ENCODE measurements around the gene CAPRIN1. TPM values are rescaled to one million over a fixed set of nuclear protein-coding genes. Genes with fewer than 3 reads are reported as not detected.
A peak's percentile ranks its signal among the peaks of the same experiment; 100 is the strongest.

Gene CAPRIN1
- polyA plus RNA-seq, 1 of the 3 experiments (the other 2 are of a cell fraction) = 67.1 TPM

DNA sequence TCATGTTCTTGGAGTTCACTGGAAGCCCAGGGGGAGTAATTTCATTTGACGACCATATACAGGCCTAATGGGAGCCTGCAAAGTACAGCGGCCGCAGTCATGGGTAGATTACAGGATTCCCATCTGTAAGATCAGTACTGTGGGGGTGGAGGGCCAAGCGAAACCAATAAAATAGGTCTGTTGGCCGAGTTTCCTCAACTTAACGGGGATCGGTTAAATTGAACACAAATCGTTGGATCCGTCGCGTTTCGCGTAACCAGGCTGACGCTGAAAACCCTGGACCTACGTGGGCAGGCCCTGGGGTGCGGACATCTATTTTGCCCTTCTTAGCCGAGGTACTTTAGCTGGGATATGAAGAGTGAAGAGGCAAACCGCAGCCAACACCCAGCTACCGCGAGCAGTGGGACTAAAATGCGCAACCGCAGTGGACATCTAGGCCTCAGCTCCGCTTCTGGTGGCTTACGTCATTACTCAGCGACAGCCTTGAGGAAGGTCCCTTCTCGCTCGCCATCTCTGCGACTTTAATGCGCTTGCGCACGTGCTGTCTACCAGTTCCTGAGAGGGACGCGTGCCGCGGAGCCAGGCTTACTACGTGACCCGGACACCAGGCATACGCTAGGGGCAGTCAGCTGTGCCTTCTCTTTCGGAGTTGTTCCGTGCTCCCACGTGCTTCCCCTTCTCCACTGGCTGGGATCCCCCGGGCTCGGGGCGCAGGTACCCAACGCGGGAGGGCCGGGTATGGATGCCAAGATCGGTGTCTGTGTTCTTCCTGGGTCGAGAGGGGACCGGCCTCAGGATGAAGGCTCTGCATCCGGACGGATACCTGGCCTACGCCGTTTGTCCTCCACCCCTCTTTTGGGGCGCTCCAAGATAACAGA is 53.8 kb downstream of the CAPRIN1 start, which contains the start of gene NAT10 (continued):
- TF ChIP-seq ZBTB33 (IDR thresholded peaks at IDR 0.05; ENCODE audit: borderline replicate concordance, low read depth) (peak; percentile 93), NRF1 (IDR thresholded peaks at IDR 0.05; ENCODE audit: low read depth, low read length) (peak; percentile 89)

GRCh38 chr11:34105957-34106504 is 54.5 kb downstream of the CAPRIN1 start:
- Histone ChIP-seq H3K27ac (ENCODE audit: low read depth in 2 of 2, low read length in 1 of 2) (peak overlapping the region; percentile 89 to 98), H3K27me3 (ENCODE audit: insufficient read depth) (no peaks in the 10 kb centered on the region), H3K9me3 (no peaks in the 10 kb centered on the region), H3F3A (replicated peaks; ENCODE audit: insufficient read depth) (peaks cover 40% of the 10 kb centered on the region), H3K79me2 (ENCODE audit: insufficient read depth) (peaks cover 36% of the 10 kb centered on the region), H3K4me2 (peak overlapping the region; percentile 94), H4K20me1 (ENCODE audit: insufficient read depth) (no peaks in the 10 kb centered on the region), H2AFZ (ENCODE audit: low read depth) (peak overlapping the region; percentile 45; the same call in 1 of the 2 replicates), H3K9me2 (no peaks in the 10 kb centered on the region), H3K4me1 (ENCODE audit: control insufficient read depth in 1 of 2, insufficient read depth in 2 of 2, low read depth in 1 of 2, low read length in 1 of 2) (peaks cover 13 to 19% of the 10 kb centered on the region in 2 experiments; a peak in 3 of 4 replicates), H3K4me3 (ENCODE audit: low read depth in 2 of 2, low read length in 1 of 2) (peak overlapping the region; percentile 89 to 97), H3K9ac (peak overlapping the region; percentile 88), H3K36me3 (replicated peaks in 1 of 2; ENCODE audit: control insufficient read depth in 1 of 2, insufficient read depth in 2 of 2, low read length in 1 of 2) (peaks cover 48 to 50% of the 10 kb centered on the region in 2 experiments)
- 0 out of 2 replicates have a peak, but pooled peaks have one; percentile 8 for TF ChIP-seq YY1 (IDR thresholded peaks at IDR 0.05; ENCODE audit: low read depth)
- TF ChIP-seq EZH2phosphoT487 (IDR thresholded peaks at IDR 0.05; ENCODE audit: borderline replicate concordance, low read depth) = no peak
- ChIA-PET POLR2A (interaction anchor here (0.6 to 1.7 kb wide), 6 partner anchors 15 to 68 kb away, joined by 3 to 16 read pairs (median 4); partner anchors contain the start of gene CAPRIN1), CTCF (interaction anchor here (0.7 to 1.6 kb wide), 8 partner anchors 55 to 297 kb away, joined by 3 to 13 read pairs (median 3); partner anchors contain the start of genes ABTB2 and CAPRIN1)
- WGBS (ENCODE audit: low lambda C conversion rate) = 0% methylated on average over 7 of the region's 17 CpGs
- peak; percentile 21 for DNase-seq

DNA sequence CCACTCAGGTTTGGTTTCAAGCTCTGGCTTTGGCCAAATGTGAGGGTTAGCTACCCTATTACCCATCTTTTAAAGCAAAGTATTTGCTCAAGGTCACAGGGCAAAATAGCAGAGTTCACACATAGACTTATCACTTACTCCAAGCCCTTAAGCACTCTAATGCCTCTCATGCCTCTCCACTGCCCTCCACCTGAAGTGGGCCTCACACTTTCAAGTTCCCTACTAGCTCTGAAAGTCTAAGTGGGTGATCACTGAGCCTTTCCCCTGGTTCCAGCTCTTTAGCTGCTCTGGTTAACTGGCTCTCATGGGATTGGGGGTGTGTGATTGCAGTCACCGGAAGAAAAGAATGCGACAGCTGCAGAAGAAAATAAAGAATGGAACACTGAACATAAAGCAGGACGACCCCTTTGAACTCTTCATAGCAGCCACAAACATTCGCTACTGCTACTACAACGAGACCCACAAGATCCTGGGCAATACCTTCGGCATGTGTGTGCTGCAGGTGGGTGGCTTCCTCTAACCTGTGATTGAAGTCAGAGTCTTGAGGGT is 60.3 kb downstream of the CAPRIN1 start:
- ChIA-PET POLR2A (no interaction called here), CTCF (no interaction called here)
- Histone ChIP-seq H2AFZ (ENCODE audit: low read depth) (no peak overlapping the region), H3K27me3 (ENCODE audit: insufficient read depth) (no peaks in the 10 kb centered on the region), H3F3A (replicated peaks; ENCODE audit: insufficient read depth) (no peaks in the 10 kb centered on the region), H3K27ac (ENCODE audit: low read depth in 2 of 2, low read length in 1 of 2) (no peak overlapping the region), H3K36me3 (replicated peaks in 1 of 2; ENCODE audit: control insufficient read depth in 1 of 2, insufficient read depth in 2 of 2, low read length in 1 of 2) (peaks cover 71 to 79% of the 10 kb centered on the region in 2 experiments), H3K4me1 (ENCODE audit: control insufficient read depth in 1 of 2, insufficient read depth in 2 of 2, low read depth in 1 of 2, low read length in 1 of 2) (peaks cover 2 to 9% of the 10 kb centered on the region in 2 experiments; a peak in 2 of 4 replicates), H3K9me2 (no peaks in the 10 kb centered on the region), H4K20me1 (ENCODE audit: insufficient read depth) (no peaks in the 10 kb centered on the region), H3K4me3 (ENCODE audit: low read depth in 2 of 2, low read length in 1 of 2) (no peak overlapping the region), H3K79me2 (ENCODE audit: insufficient read depth) (peaks cover 23% of the 10 kb centered on the region), H3K9ac (no peak overlapping the region), H3K4me2 (no peak overlapping the region), H3K9me3 (no peaks in the 10 kb centered on the region)
- DNase-seq = no peak
- WGBS (ENCODE audit: low lambda C conversion rate) = 98% methylated on average over 6 of the region's 6 CpGs
- TF ChIP-seq EP300 (IDR thresholded peaks at IDR 0.05; ENCODE audit: borderline replicate concordance in 1 of 2, low read depth in 1 of 2, low read length in 1 of 2) (no peak), RAD21 (IDR thresholded peaks at IDR 0.05; ENCODE audit: low read length) (no peak), EZH2phosphoT487 (IDR thresholded peaks at IDR 0.05; ENCODE audit: borderline replicate concordance, low read depth) (no peak), RXRA (IDR thresholded peaks at IDR 0.05; ENCODE audit: borderline replicate concordance, low read depth) (no peak), MAX (IDR thresholded peaks at IDR 0.05; ENCODE audit: low read depth) (no peak), PBX3 (IDR thresholded peaks at IDR 0.05) (no peak), YY1 (IDR thresholded peaks at IDR 0.05; ENCODE audit: low read depth) (no peak), TAF1 (IDR thresholded peaks at IDR 0.05; ENCODE audit: borderline replicate concordance, low read depth, low read length) (no peak), FOXM1 (IDR thresholded peaks at IDR 0.05; ENCODE audit: low read depth) (no peak), MEF2A (IDR thresholded peaks at IDR 0.05; ENCODE audit: borderline replicate concordance, low read depth) (no peak), JUND (IDR thresholded peaks at IDR 0.05) (no peak), RFX5 (IDR thresholded peaks at IDR 0.05; ENCODE audit: low read length) (no peak), TCF12 (IDR thresholded peaks at IDR 0.05) (no peak), FOXJ3 (CRISPR knock-in tag; IDR thresholded peaks at IDR 0.05) (no peak), ELF1 (IDR thresholded peaks at IDR 0.05) (no peak)
- TF ChIP-seq, protein P1, sequence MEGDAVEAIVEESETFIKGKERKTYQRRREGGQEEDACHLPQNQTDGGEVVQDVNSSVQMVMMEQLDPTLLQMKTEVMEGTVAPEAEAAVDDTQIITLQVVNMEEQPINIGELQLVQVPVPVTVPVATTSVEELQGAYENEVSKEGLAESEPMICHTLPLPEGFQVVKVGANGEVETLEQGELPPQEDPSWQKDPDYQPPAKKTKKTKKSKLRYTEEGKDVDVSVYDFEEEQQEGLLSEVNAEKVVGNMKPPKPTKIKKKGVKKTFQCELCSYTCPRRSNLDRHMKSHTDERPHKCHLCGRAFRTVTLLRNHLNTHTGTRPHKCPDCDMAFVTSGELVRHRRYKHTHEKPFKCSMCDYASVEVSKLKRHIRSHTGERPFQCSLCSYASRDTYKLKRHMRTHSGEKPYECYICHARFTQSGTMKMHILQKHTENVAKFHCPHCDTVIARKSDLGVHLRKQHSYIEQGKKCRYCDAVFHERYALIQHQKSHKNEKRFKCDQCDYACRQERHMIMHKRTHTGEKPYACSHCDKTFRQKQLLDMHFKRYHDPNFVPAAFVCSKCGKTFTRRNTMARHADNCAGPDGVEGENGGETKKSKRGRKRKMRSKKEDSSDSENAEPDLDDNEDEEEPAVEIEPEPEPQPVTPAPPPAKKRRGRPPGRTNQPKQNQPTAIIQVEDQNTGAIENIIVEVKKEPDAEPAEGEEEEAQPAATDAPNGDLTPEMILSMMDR (IDR thresholded peaks at IDR 0.05) = no peak
